ENCODE measurements around the gene VPS72. TPM values are rescaled to one million over a fixed set of nuclear protein-coding genes. Genes with fewer than 3 reads are reported as not detected.

VPS72 gene
- total and polyA plus RNA-seq, 2 of the 13 experiments (the other 11 are each of a cell fraction or from before 2014, with no cell fraction given): 33.7 to 34.5 TPM

GRCh38 chr1:151211972-151212705, 22.1 kb upstream of the VPS72 start:
- intact Hi-C loops (cut with micrococcal nuclease; ENCODE audit: unreplicated experiment): no loop called here
- no peak for ATAC-seq
- H3K27me3 ChIP-seq (ENCODE audit: control insufficient read depth in 1 of 2, insufficient read depth in 2 of 2, low read length in 2 of 2): no peaks in the 10 kb centered on the region
- no TSS peak for BruUV-seq (replicated peaks)
- no peak overlapping the region for H3K4me2 ChIP-seq (ENCODE audit: low read depth, low read length)
- H3K9me3 ChIP-seq (ENCODE audit: low read length): no peaks in the 10 kb centered on the region
- peaks cover 47% of the 10 kb centered on the region for H3K79me2 ChIP-seq (ENCODE audit: insufficient read depth, low read length)
- no peak overlapping the region for H3K27ac ChIP-seq (ENCODE audit: extremely low read length, insufficient read depth, low read length)
- H3K4me1 ChIP-seq (ENCODE audit: insufficient read depth, low read length): peaks cover 20% of the 10 kb centered on the region
- no peak overlapping the region for H3K9ac ChIP-seq (ENCODE audit: insufficient read depth, low read depth, low read length)
- H4K20me1 ChIP-seq (ENCODE audit: insufficient read depth, low read length): 0 out of 2 replicates have a peak, but pooled peaks cover 3% of the 10 kb centered on the region
- no peak for DNase-seq (ENCODE audit: low spot score)
- ChIA-PET CTCF (ENCODE audit: low intra/inter-chr PET ratio, low total read pairs) (no interaction called here), POLR2A (interaction anchor here (1.0 kb wide), 1 partner anchor 11 kb away, joined by 3 read pairs; no protein-coding TSS in a partner anchor)
- no peak overlapping the region for H2AFZ ChIP-seq (ENCODE audit: low read length)
- TF ChIP-seq SIN3A (IDR thresholded peaks at IDR 0.05; ENCODE audit: borderline replicate concordance, low read depth, low read length): no peak
- no peak for TF ChIP-seq IRF2 (CRISPR knock-in tag; IDR thresholded peaks at IDR 0.05)
- TF ChIP-seq, protein P1, sequence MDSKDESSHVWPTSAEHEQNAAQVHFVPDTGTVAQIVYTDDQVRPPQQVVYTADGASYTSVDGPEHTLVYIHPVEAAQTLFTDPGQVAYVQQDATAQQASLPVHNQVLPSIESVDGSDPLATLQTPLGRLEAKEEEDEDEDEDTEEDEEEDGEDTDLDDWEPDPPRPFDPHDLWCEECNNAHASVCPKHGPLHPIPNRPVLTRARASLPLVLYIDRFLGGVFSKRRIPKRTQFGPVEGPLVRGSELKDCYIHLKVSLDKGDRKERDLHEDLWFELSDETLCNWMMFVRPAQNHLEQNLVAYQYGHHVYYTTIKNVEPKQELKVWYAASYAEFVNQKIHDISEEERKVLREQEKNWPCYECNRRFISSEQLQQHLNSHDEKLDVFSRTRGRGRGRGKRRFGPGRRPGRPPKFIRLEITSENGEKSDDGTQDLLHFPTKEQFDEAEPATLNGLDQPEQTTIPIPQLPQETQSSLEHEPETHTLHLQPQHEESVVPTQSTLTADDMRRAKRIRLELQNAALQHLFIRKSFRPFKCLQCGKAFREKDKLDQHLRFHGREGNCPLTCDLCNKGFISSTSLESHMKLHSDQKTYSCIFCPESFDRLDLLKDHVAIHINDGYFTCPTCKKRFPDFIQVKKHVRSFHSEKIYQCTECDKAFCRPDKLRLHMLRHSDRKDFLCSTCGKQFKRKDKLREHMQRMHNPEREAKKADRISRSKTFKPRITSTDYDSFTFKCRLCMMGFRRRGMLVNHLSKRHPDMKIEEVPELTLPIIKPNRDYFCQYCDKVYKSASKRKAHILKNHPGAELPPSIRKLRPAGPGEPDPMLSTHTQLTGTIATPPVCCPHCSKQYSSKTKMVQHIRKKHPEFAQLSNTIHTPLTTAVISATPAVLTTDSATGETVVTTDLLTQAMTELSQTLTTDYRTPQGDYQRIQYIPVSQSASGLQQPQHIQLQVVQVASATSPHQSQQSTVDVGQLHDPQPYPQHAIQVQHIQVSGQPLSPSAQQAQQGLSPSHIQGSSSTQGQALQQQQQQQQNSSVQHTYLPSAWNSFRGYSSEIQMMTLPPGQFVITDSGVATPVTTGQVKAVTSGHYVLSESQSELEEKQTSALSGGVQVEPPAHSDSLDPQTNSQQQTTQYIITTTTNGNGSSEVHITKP (CRISPR knock-in tag; IDR thresholded peaks at IDR 0.05; ENCODE audit: low read depth): no peak
- no peak for TF ChIP-seq ZMYM2 (CRISPR knock-in tag; IDR thresholded peaks at IDR 0.05)
- no peak for TF ChIP-seq SIN3B (IDR thresholded peaks at IDR 0.05; ENCODE audit: low read length)
- TF ChIP-seq SOX13 (IDR thresholded peaks at IDR 0.05): no peak
- TF ChIP-seq SOX13 (CRISPR knock-in tag; conservative IDR thresholded peaks at IDR 0.05 in 1 of 2, IDR thresholded peaks at IDR 0.05 in 1 of 2): no peak
- TF ChIP-seq ZNF24 (IDR thresholded peaks at IDR 0.05): no peak
- H3K4me3 ChIP-seq (replicated peaks in 1 of 3; ENCODE audit: insufficient read depth in 1 of 3, low read depth in 2 of 3, low read length in 3 of 3): no peak overlapping the region
- in situ Hi-C loops (cut with HindIII; ENCODE audit: extremely low pct_ligation_motif_present, low pct_unique_long_range_greater_than_20kb): no loop called here
- FAIRE-seq: no peak
- 93% methylated on average over 15 of the region's 15 CpGs for WGBS (ENCODE audit: low lambda C conversion rate)
- peaks cover 5 to 28% of the 10 kb centered on the region in 2 experiments; a peak in 4 of 5 replicates for H3K36me3 ChIP-seq (replicated peaks in 1 of 2; ENCODE audit: control insufficient read depth in 1 of 2, insufficient read depth in 2 of 2, low read length in 2 of 2)

Data from HepG2 (cell line).